NB4 (cell line): ENCODE results near the gene CADPS.

ENCODE experiments used
- MYC ChIP-seq: IDR thresholded peaks from 2 replicates; pipeline ENCODE4 v1.6.1; 2011; ENCODE audit warnings: low read depth, low read length
- POLR2A ChIP-seq: IDR thresholded peaks from 2 replicates; pipeline ENCODE4 v1.6.1; 2011; ENCODE audit warnings: mild to moderate bottlenecking; ENCODE audit not compliant: insufficient read length; ENCODE audit errors: extremely low read depth
- TF ChIP-seq, protein P1 (sequence below): IDR thresholded peaks from one replicate; pipeline ENCODE4 v1.5.1; 2012; ENCODE audit warnings: low read depth, low read length
- TF ChIP-seq, protein P2 (sequence below): IDR thresholded peaks from 2 replicates; pipeline ENCODE4 v1.6.1; 2011; ENCODE audit warnings: low read depth, low read length

DNA sequence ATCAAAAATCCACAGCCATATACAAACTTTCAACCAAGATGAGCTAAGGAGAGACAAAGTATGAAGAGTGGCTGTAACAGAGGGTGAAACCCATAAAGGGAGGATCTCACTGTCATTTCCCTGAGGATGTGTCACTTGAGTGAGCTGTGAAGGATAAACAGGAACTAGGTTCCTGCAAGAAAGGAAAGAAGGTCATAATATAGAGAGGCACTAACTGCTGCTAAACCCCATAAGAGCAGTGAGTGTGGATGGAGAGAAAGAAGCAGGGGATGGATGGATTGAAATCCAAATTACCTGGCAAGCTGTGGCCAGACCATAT lies 45.2 kb upstream of the CADPS start:
- TF ChIP-seq, protein P1, sequence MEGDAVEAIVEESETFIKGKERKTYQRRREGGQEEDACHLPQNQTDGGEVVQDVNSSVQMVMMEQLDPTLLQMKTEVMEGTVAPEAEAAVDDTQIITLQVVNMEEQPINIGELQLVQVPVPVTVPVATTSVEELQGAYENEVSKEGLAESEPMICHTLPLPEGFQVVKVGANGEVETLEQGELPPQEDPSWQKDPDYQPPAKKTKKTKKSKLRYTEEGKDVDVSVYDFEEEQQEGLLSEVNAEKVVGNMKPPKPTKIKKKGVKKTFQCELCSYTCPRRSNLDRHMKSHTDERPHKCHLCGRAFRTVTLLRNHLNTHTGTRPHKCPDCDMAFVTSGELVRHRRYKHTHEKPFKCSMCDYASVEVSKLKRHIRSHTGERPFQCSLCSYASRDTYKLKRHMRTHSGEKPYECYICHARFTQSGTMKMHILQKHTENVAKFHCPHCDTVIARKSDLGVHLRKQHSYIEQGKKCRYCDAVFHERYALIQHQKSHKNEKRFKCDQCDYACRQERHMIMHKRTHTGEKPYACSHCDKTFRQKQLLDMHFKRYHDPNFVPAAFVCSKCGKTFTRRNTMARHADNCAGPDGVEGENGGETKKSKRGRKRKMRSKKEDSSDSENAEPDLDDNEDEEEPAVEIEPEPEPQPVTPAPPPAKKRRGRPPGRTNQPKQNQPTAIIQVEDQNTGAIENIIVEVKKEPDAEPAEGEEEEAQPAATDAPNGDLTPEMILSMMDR, result no peak
- TF ChIP-seq POLR2A, result no peak
- TF ChIP-seq, protein P2, sequence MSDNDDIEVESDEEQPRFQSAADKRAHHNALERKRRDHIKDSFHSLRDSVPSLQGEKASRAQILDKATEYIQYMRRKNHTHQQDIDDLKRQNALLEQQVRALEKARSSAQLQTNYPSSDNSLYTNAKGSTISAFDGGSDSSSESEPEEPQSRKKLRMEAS, result no peak
- TF ChIP-seq MYC, result no peak
